Activated CD4-positive, alpha-beta T cell treated with anti-CD3 and anti-CD28 coated beads, Interleukin-2, amount 10 ng/mL, durations not matched to agents 7 days and 5 days (primary cell): ENCODE results near the gene TIMM17B. TPM values are rescaled to one million over a fixed set of nuclear protein-coding genes. Genes with fewer than 3 reads are reported as not detected.

Experiments used
- CTCF ChIA-PET: fragments of 350-600 bp; sonication (Branson Sonifier 250); formaldehyde crosslinking; loops from one replicate; lab custom pipeline; 2021; ENCODE audit warnings: antibody characterized with exemption; lab: Charles Lee
- POLR2A ChIA-PET: fragments of 350-600 bp; sonication (Branson Sonifier 250); formaldehyde crosslinking; loops from one replicate; lab custom pipeline; 2021; ENCODE audit warnings: antibody characterized with exemption; lab: Charles Lee
- DNase-seq: peaks from one replicate; pipeline ENCODE4 v3.0.0-alpha.2; 2020
- H3K27ac Mint-ChIP-seq: one replicate; pipeline ENCODE4 v1.8.0; 2021; ENCODE audit warnings: mild to moderate bottlenecking, moderate library complexity, mixed read lengths
- H3K27me3 Mint-ChIP-seq: one replicate; pipeline ENCODE4 v1.8.0; 2021; ENCODE audit warnings: mixed read lengths
- H3K36me3 Mint-ChIP-seq: one replicate; pipeline ENCODE4 v1.8.0; 2021; ENCODE audit warnings: low read depth, mixed read lengths
- H3K4me1 Mint-ChIP-seq: one replicate; pipeline ENCODE4 v1.8.0; 2021; ENCODE audit warnings: mixed read lengths
- H3K4me3 Mint-ChIP-seq: one replicate; pipeline ENCODE4 v1.8.0; 2021; ENCODE audit warnings: mild to moderate bottlenecking, moderate library complexity, mixed read lengths
- H3K9me3 Mint-ChIP-seq: one replicate; pipeline ENCODE4 v1.8.0; 2021; ENCODE audit warnings: mixed read lengths
- total RNA-seq, 2 experiments: library from RNA; stranded (reverse); gene quantifications; one replicate each; pipeline ENCODE4 v1.2.3, GENCODE V29; 2021

Gene TIMM17B
- total RNA-seq, 2 experiments from 2014 or later = 39.9 to 45.8 TPM

DNA sequence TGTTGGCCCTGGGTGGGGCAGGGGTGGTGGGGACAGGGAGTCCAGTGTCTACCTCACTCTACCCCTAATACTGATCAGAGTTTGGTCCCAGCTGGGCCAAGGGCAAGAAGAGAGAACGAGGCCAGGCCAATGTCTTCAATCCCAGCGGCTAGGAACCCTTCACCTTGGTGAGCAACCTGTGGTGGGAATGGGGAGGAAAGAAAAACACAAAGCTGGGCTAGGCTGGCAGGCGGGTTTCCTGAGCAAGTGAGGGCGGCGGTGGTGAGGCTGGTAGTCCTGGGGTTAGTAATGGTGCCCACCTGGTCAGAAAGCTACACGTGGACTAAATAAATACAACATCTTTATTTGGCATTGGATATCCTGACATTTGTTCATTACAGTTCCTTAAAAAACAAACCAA lies 5.7 kb upstream of the TIMM17B start:
- Mint-ChIP-seq H3K9me3 (no peaks in the 10 kb centered on the region), H3K4me1 (no peaks in the 10 kb centered on the region), H3K4me3 (no peak overlapping the region), H3K27ac (peak overlapping the region; percentile 5), H3K27me3 (no peaks in the 10 kb centered on the region), H3K36me3 (peaks cover 18% of the 10 kb centered on the region)
- DNase-seq = no peak
- ChIA-PET CTCF (interaction anchor here (1.1 kb wide), 1 partner anchor 11 kb away, joined by 4 read pairs; no protein-coding TSS in a partner anchor), POLR2A (no interaction called here)

DNA sequence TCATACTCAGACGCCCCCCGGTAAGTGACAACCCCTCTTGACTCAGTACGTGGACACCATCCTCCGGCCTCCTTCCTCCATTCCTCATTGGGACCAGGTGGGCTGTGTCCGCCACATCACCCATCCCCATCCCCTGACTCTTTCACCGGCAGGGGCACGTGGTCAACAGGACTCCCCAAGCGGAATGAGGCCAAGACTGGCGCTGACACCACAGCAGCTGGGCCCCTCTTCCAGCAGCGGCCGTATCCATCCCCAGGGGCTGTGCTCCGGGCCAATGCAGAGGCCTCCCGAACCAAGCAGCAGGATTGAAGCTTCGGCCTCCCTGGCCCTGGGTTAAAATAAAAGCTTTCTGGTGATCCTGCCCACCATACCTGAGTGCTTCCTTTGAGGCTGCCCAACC lies 5.2 kb upstream of the TIMM17B start:
- no peaks in the 10 kb centered on the region for H3K9me3 Mint-ChIP-seq
- no peaks in the 10 kb centered on the region for H3K4me1 Mint-ChIP-seq
- ChIA-PET POLR2A (no interaction called here), CTCF (no interaction called here)
- H3K27me3 Mint-ChIP-seq = no peaks in the 10 kb centered on the region
- no peak overlapping the region for H3K27ac Mint-ChIP-seq
- no peak overlapping the region for H3K4me3 Mint-ChIP-seq
- H3K36me3 Mint-ChIP-seq = peaks cover 18% of the 10 kb centered on the region
- no peak for DNase-seq

DNA sequence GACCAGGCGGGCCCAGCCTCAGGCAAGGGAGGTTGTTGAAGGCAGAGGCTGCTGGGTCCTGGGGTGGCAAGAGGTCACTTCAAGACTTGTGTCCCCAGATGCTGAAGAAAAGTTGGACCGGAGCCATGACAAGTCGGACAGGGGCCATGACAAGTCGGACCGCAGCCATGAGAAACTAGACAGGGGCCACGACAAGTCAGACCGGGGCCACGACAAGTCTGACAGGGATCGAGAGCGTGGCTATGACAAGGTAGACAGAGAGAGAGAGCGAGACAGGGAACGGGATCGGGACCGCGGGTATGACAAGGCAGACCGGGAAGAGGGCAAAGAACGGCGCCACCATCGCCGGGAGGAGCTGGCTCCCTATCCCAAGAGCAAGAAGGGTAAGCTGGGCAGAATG lies 4.6 kb upstream of the TIMM17B start:
- POLR2A ChIA-PET = no interaction called here
- H3K27me3 Mint-ChIP-seq = no peaks in the 10 kb centered on the region

DNA sequence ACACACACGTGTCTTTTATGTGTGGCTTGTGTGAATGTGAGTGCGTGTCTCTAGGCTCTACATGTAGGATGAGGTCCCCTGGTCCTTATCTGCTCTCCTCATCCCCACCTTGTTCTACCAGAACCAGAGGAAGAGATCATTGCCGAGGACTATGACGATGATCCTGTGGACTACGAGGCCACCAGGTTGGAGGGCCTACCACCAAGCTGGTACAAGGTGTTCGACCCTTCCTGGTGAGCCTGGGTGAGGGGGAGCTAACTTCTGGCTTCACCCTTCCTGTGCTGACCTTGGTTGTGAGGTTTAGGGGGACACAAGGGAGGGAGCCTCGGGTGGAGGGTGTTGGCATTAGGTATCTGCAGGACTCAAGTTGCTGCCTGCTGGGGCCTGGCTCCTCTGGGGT lies 3.5 kb upstream of the TIMM17B start:
- H3K9me3 Mint-ChIP-seq = no peaks in the 10 kb centered on the region
- no peak overlapping the region for H3K27ac Mint-ChIP-seq
- DNase-seq = no peak
- no peak overlapping the region for H3K4me3 Mint-ChIP-seq
- ChIA-PET POLR2A (no interaction called here), CTCF (no interaction called here)
- peaks cover 9% of the 10 kb centered on the region for H3K4me1 Mint-ChIP-seq
- H3K27me3 Mint-ChIP-seq = no peaks in the 10 kb centered on the region
- H3K36me3 Mint-ChIP-seq = peaks cover 18% of the 10 kb centered on the region

More for the DNA sequence above, 4.6 kb upstream of the TIMM17B start:
- CTCF ChIA-PET = no interaction called here
- Mint-ChIP-seq H3K4me1 (peaks cover 1% of the 10 kb centered on the region), H3K9me3 (no peaks in the 10 kb centered on the region), H3K27ac (peak overlapping the region; percentile 62), H3K4me3 (no peak overlapping the region), H3K36me3 (peaks cover 18% of the 10 kb centered on the region)
- DNase-seq = no peak

DNA sequence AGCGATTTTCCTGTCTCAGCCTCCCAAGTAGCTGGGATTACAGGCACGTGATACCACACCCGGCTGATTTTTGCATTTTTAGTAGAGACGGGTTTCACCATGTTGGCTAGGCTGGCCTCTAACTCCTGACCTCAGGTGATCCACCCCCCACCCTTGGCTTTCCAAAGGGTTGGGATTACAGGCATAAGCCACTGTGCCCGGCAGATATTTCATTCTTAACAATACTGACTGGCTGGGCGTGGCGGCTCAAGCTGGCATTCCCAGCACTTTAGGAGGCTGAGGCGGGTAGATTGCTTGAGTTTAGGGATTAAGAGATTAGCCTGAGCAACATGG lies 1.5 kb upstream of the TIMM17B start:
- ChIA-PET CTCF (interaction anchor here (1.1 kb wide), 1 partner anchor 47 kb away, joined by 4 read pairs; no protein-coding TSS in a partner anchor), POLR2A (no interaction called here)
- peaks cover 22% of the 10 kb centered on the region for H3K36me3 Mint-ChIP-seq
- H3K27ac Mint-ChIP-seq = no peak overlapping the region
- H3K9me3 Mint-ChIP-seq = no peaks in the 10 kb centered on the region
- H3K4me3 Mint-ChIP-seq = peak overlapping the region; percentile 96
- H3K4me1 Mint-ChIP-seq = peaks cover 14% of the 10 kb centered on the region
- H3K27me3 Mint-ChIP-seq = no peaks in the 10 kb centered on the region
- DNase-seq = no peak

DNA sequence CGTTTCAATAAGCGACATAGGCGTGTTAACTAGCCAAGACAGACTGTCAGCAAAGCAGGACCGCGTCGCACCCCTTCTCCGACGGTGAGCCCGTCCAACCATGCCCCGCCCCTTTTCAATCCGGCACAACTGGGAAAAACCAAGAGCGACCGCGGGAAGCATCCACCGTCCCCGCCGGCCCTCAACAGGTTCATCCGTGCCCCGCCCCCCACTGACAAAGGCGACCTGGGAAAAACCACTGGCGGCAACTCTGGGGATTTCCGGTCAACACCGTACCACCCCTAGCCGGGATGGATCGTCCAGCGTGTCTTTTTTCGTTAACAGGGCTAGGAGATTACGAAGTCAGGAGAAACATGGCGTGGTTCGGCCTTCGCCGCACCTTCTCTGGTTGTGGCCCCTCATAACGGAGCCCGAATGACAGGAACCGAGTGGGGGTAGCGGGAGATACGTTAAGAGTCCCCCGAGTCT lies 377 bp downstream of the TIMM17B start:
- Mint-ChIP-seq H3K36me3 (peaks cover 15% of the 10 kb centered on the region), H3K27ac (peak overlapping the region; percentile 100), H3K4me1 (peaks cover 14% of the 10 kb centered on the region), H3K4me3 (peak overlapping the region; percentile 96), H3K27me3 (no peaks in the 10 kb centered on the region), H3K9me3 (no peaks in the 10 kb centered on the region)
- CTCF ChIA-PET = interaction anchor here (1.4 kb wide), 1 partner anchor 51 kb away, joined by 3 read pairs; no protein-coding TSS in a partner anchor
- DNase-seq = peak; percentile 64
- POLR2A ChIA-PET = interaction anchor here (1.0 to 1.7 kb wide), 4 partner anchors 14 to 248 kb away, joined by 3 to 6 read pairs (median 4); partner anchors contain the start of gene SLC35A2

DNA sequence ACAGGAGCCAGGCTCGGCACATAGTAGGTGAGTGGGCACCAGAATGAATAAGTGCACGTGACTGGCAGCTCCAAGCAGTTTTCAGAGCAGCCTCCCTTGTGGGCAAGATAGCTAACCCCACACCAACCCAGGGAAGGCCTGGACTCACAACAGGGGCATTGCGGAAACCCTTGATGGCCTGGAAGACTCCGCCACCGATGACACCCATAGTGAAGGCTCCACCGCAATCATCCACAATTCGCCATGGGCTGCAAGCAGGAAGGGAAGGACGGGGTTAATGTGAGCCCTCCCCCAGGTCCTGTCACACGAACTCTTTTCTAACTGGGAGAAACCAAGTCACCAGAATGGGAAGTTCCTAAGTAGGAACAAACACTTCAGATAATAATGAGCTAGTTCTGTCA lies 957 bp downstream of the TIMM17B start:
- peak overlapping the region; percentile 96 for H3K4me3 Mint-ChIP-seq
- H3K27me3 Mint-ChIP-seq = no peaks in the 10 kb centered on the region
- no peaks in the 10 kb centered on the region for H3K9me3 Mint-ChIP-seq
- ChIA-PET CTCF (no interaction called here), POLR2A (no interaction called here)
- H3K36me3 Mint-ChIP-seq = peaks cover 11% of the 10 kb centered on the region
- peak overlapping the region; percentile 100 for H3K27ac Mint-ChIP-seq
- peaks cover 19% of the 10 kb centered on the region for H3K4me1 Mint-ChIP-seq
- DNase-seq = no peak

DNA sequence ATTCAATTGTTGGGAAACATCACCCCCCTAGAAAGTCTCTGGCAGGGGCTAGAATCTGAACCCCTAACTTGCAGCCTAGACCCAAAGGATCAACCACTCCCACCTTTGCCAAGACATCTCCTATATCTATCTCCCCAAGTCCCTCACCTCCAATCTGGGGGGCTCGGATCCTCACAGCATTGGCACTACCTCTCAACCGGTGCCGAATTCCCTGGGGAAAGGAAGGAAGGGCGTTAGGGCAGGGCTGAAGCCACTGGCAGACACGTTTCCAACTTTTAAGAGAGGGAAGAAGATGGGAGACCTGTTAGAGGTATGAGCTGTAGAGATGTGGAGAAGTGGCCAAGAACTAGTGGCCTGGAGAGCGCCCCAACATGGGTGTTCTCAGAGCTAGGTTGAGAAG lies 2.7 kb downstream of the TIMM17B start:
- no peaks in the 10 kb centered on the region for H3K9me3 Mint-ChIP-seq
- H3K27ac Mint-ChIP-seq = peak overlapping the region; percentile 46
- CTCF ChIA-PET = no interaction called here
- POLR2A ChIA-PET = no interaction called here
- no peak for DNase-seq
- H3K36me3 Mint-ChIP-seq = peaks cover 11% of the 10 kb centered on the region
- no peaks in the 10 kb centered on the region for H3K27me3 Mint-ChIP-seq
- no peak overlapping the region for H3K4me3 Mint-ChIP-seq
- H3K4me1 Mint-ChIP-seq = peaks cover 27% of the 10 kb centered on the region

DNA sequence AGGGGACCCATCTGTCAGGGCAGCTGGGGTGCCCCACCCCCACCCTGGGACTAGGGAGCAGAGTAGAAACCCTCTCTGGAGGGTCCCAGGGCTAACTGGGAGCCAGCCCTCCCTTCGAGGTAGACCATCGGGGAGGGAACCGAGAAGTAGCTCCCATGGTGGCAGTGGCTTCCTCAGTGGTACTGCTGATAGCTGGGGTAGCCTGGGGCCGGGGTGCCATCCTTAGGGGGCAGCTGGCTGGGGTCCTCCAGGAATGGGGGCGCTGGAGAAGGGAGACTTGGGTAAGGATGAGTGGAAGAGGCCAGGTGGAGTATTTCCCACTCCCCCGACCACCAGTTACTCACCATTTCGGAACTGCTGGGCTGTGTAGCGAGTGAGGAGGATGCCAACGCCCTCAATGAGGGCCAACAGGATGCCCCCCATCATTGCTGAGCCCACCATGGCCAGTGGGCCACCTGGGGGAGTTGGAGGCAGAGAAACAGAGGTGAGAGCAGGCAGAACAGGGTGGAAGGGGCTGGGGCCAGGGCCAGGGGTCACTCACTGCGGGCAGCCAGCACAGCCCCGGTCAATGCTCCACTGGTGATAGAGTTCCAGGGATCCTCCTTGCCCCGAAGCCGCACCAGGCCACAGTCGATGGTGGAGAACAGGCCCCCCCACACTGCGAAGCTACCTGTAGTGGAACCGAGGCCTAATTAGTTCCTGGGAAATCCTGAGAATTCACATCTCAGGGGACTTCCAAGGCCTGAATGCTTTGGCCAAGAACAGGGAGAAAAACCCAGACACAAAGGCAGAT lies 3.8 kb downstream of the TIMM17B start:
- DNase-seq = no peak
- ChIA-PET CTCF (interaction anchor here (0.8 kb wide), 1 partner anchor 44 kb away, joined by 3 read pairs; no protein-coding TSS in a partner anchor), POLR2A (no interaction called here)
- H3K4me3 Mint-ChIP-seq = no peak overlapping the region
- no peaks in the 10 kb centered on the region for H3K9me3 Mint-ChIP-seq
- peaks cover 7% of the 10 kb centered on the region for H3K36me3 Mint-ChIP-seq
- peaks cover 27% of the 10 kb centered on the region for H3K4me1 Mint-ChIP-seq
- H3K27ac Mint-ChIP-seq = no peak overlapping the region
- H3K27me3 Mint-ChIP-seq = no peaks in the 10 kb centered on the region

DNA sequence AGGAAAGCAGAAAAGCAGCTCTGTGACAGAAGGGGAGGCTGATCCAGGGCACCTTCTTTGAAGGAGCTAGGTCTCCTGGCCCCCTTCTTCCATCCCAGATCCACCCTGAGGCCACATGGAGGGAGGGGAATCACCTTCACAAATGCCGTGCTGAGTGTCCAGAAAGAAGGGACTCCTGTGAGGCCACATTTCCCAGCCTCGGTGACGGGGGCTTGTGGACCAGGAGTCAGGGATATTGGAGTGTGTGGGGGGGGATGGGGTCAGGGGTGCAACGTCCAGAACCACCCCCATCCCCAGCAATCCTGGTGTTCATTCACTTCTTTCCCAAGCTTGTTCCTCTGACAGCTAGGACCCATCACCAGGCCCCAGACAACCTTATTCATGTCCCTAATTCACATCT lies 4.7 kb downstream of the TIMM17B start:
- no peaks in the 10 kb centered on the region for H3K9me3 Mint-ChIP-seq
- H3K4me3 Mint-ChIP-seq = peak overlapping the region; percentile 32
- POLR2A ChIA-PET = no interaction called here
- no peaks in the 10 kb centered on the region for H3K27me3 Mint-ChIP-seq
- no peak for DNase-seq
- CTCF ChIA-PET = interaction anchor here (0.5 to 1.6 kb wide), 3 partner anchors 11 to 273 kb away, joined by 4 read pairs; no protein-coding TSS in a partner anchor
- peaks cover 27% of the 10 kb centered on the region for H3K4me1 Mint-ChIP-seq
- no peak overlapping the region for H3K27ac Mint-ChIP-seq
- peaks cover 7% of the 10 kb centered on the region for H3K36me3 Mint-ChIP-seq

DNA sequence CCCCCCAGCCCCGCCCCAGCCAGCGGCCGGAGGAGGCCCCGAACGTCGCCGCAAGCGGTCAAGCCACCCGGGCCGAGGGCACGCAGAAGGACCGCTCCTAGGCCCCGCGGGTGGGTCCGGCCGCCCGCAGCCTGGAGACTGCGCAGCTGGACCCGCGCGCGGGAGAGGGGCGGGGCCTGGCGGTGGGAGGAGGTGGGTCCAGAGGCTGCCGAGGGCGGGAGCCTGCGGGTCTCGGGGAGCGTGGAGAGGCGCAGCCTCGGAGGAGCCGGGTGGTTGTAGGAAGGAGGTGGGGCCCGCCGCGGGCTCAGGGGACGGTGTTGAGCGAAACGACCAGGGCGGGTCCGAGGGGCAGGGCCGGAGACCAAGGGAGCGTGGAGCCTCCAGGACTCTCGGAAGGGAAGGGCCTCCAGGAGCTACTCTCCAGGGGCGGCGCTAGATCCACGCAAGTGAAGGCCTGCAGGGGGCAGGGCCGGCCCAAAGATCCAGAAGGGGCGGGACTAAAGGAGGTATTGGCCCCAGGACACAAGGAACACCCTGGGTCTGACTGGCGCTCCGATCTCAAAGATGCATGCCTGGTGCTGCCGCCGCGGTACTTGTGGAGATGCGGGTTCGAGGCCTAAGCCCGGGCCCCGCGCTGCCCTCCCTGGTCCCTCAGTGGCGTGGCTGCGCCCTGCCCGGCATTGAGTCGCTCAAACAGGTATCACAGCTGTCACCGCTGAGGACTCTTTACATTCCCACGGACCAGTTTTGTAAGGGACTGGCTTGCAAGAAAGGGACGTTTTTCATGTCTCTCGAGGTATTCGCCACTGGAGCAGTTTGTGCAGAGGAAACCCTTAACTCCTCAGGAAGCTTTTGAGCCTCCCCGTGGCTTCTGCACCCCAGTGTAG lies 5.9 kb downstream of the TIMM17B start:
- Mint-ChIP-seq H3K27ac (peak overlapping the region; percentile 80), H3K4me1 (peaks cover 22% of the 10 kb centered on the region), H3K9me3 (no peaks in the 10 kb centered on the region), H3K27me3 (no peaks in the 10 kb centered on the region), H3K4me3 (peak overlapping the region; percentile 82), H3K36me3 (peaks cover 7% of the 10 kb centered on the region)
- peak; percentile 77 for DNase-seq
- ChIA-PET CTCF (interaction anchor here (0.6 to 1.6 kb wide), 10 partner anchors 8 to 275 kb away, joined by 3 to 5 read pairs (median 4); no protein-coding TSS in a partner anchor), POLR2A (interaction anchor here (1.4 kb wide), 1 partner anchor 20 kb away, joined by 5 read pairs; the partner anchor contains the start of gene SLC35A2)

DNA sequence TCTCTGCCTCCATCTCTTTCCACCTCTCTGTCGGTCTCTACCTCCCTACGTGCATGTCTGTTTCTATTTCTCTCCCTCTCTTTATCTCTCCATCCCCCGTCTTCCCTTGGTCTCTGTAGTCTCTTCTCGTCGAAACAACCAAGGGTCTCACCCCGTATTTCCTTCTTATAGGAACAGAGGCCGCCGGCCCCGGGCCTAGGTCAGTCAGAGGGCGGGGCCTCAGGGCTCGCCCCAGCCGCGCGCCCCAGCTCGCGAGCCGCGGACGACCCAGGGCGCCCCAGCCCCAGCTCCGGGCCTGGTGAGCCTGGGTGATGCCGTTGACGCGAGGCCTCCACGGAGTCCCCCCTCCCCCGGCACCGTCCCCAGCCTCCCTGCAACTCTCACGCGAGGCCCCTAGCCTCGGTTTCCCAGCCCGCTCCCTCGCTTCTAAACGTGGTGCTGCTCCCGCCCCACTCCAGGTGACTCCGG lies 6.6 kb downstream of the TIMM17B start:
- CTCF ChIA-PET = interaction anchor here (0.6 to 1.6 kb wide), 6 partner anchors 7 to 259 kb away, joined by 3 to 4 read pairs (median 4); no protein-coding TSS in a partner anchor
- peak overlapping the region; percentile 92 for H3K27ac Mint-ChIP-seq
- no peaks in the 10 kb centered on the region for H3K9me3 Mint-ChIP-seq
- peaks cover 18% of the 10 kb centered on the region for H3K4me1 Mint-ChIP-seq
- peak overlapping the region; percentile 82 for H3K4me3 Mint-ChIP-seq
- peaks cover 7% of the 10 kb centered on the region for H3K36me3 Mint-ChIP-seq
- no peak for DNase-seq
- POLR2A ChIA-PET = no interaction called here
- H3K27me3 Mint-ChIP-seq = no peaks in the 10 kb centered on the region
